ENCODE data around the gene SERP2.

- TF ChIP-seq, protein P1, sequence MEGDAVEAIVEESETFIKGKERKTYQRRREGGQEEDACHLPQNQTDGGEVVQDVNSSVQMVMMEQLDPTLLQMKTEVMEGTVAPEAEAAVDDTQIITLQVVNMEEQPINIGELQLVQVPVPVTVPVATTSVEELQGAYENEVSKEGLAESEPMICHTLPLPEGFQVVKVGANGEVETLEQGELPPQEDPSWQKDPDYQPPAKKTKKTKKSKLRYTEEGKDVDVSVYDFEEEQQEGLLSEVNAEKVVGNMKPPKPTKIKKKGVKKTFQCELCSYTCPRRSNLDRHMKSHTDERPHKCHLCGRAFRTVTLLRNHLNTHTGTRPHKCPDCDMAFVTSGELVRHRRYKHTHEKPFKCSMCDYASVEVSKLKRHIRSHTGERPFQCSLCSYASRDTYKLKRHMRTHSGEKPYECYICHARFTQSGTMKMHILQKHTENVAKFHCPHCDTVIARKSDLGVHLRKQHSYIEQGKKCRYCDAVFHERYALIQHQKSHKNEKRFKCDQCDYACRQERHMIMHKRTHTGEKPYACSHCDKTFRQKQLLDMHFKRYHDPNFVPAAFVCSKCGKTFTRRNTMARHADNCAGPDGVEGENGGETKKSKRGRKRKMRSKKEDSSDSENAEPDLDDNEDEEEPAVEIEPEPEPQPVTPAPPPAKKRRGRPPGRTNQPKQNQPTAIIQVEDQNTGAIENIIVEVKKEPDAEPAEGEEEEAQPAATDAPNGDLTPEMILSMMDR (IDR thresholded peaks at IDR 0.05), result no peak
- TF ChIP-seq POLR2A (IDR thresholded peaks at IDR 0.05), result no peak
- no peak for TF ChIP-seq EP300 (IDR thresholded peaks at IDR 0.05)
Measured at GRCh38 chr13:44413095-44413494, 39.5 kb downstream of the SERP2 start.
